C4-2B (cell line): Measurements from ENCODE around the gene ASPDH.

Experiments
- H3K27ac ChIP-seq: fragments of 450-650 bp; 2 replicates; pipeline ENCODE4 v1.5.1; 2017
- CTCF ChIP-seq: fragments of 450-650 bp; conservative IDR thresholded peaks from 2 replicates; pipeline ENCODE4 v1.5.1; 2017; ENCODE audit warnings: mild to moderate bottlenecking
- ZFX ChIP-seq: fragments of 450-650 bp; IDR thresholded peaks from 2 replicates; pipeline ENCODE4 v1.6.1; 2017

ASPDH gene

GRCh38 chr19:50512112-50512998 is 1.4 kb downstream of the ASPDH start:
- H3K27ac ChIP-seq = no peak overlapping the region; the same call in 1 of the 2 replicates
- no peak for TF ChIP-seq CTCF
- no peak for TF ChIP-seq ZFX

GRCh38 chr19:50511069-50511822 is 2.5 kb downstream of the ASPDH start, which contains the start of gene JOSD2:
Gene JOSD2, minus strand, starts transcription at chr19:50511191. Its CDS starts 760 bp downstream, at chr19:50510431.
- TF ChIP-seq ZFX (peak; percentile 42; the same call in 1 of the 2 replicates), CTCF (no peak)
- H3K27ac ChIP-seq = peak within 1 kb of the TSS; percentile 57

GRCh38 chr19:50510700-50511068 is 3.0 kb downstream of the ASPDH start:
- TF ChIP-seq CTCF (no peak), ZFX (no peak)
- peak overlapping the region; percentile 57 for H3K27ac ChIP-seq

- TF ChIP-seq ZFX (no peak), CTCF (no peak)
- H3K27ac ChIP-seq = peak overlapping the region; percentile 57
These were observed 3.5 kb downstream of the ASPDH start for GRCh38 chr19:50510121-50510670.

- TF ChIP-seq ZFX (no peak), CTCF (no peak)
- no peak overlapping the region for H3K27ac ChIP-seq
These were observed 4.3 kb downstream of the ASPDH start for GRCh38 chr19:50509366-50509765.

GRCh38 chr19:50508843-50509190 is 4.9 kb downstream of the ASPDH start:
- TF ChIP-seq ZFX = no peak
- TF ChIP-seq CTCF = no peak
- H3K27ac ChIP-seq = no peak overlapping the region

- TF ChIP-seq CTCF = no peak
- TF ChIP-seq ZFX = no peak
These were observed 6.3 kb downstream of the ASPDH start for GRCh38 chr19:50507376-50507775.

More at GRCh38 chr19:50507376-50507775, 6.3 kb downstream of the ASPDH start:
- no peak overlapping the region for H3K27ac ChIP-seq
